Activated CD4-positive, alpha-beta T cell treated with anti-CD3 and anti-CD28 coated beads for 48 hours (primary cell): ENCODE results near the gene PCSK2.
A peak's percentile ranks its signal among the peaks of the same experiment; 100 is the strongest.

ENCODE experiments used
- DNase-seq: peaks from one replicate; pipeline ENCODE4 v3.0.0-alpha.2; 2020

Gene PCSK2

GRCh38 chr20:17510548-17510947 is 283.7 kb downstream of the PCSK2 start:
- no peak for DNase-seq

DNA sequence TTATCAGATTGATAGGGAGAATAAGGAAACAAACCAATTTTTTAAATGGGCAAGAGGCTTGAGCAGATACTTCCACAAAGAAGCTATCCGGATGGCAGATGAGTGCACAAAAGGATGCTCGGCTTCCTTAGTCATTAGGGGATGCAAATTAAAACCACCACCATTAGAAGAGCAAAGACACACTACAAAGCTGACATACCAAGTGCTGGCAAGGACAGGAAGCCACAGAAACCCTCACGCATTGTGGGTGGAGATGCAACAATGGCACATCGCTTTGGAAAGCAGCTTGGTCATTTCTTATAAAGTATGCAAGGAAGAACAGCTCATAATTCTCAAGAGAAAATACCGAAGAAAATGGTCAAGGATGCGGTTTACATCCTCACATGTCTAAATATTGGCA is 284.6 kb downstream of the PCSK2 start:
- DNase-seq, result no peak

- no peak for DNase-seq
These were observed 287.1 kb downstream of the PCSK2 start for GRCh38 chr20:17513939-17514338.

DNA sequence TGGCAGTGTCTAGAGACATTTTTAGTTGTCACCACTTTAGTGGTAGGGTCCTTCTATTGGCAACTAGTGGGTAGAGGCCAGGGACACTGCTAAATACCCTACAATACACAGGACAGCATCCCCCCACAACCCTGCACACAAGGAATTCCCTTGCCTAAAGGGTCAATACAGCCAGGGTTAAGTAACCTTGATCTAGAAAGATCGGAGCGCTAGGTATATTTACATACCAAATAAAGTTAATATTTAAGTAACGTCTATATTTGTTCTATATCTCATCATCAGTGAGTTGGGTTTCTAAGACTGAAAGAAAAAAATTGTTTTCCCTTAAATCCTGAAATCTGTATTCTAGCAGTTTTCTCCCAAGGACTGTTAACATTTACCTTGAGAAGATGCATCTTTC is 288.2 kb downstream of the PCSK2 start:
- DNase-seq, result no peak

GRCh38 chr20:17518339-17519052 is 291.7 kb downstream of the PCSK2 start:
- DNase-seq, result no peak

GRCh38 chr20:17519606-17520285 is 292.9 kb downstream of the PCSK2 start:
- DNase-seq, result no peak

DNA sequence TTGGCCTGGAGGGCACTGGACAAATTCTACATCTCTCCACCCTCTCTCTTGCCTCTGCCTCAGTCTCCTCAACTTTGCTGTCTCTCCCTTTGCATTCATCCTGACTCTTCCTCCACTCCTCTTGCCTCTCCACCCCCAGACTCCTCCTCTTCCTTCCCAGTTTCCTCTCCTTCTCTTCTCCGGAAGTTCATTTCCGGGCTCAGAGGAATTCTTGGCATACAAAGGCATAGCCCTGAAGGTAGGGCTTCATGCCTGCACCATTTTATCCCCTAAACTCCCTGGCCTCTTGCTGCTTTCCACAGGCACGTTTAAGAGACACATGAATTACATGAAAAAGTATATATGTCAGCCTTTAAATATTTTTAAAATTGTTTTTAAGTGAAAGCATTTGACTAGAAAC is 293.7 kb downstream of the PCSK2 start:
- no peak for DNase-seq

DNA sequence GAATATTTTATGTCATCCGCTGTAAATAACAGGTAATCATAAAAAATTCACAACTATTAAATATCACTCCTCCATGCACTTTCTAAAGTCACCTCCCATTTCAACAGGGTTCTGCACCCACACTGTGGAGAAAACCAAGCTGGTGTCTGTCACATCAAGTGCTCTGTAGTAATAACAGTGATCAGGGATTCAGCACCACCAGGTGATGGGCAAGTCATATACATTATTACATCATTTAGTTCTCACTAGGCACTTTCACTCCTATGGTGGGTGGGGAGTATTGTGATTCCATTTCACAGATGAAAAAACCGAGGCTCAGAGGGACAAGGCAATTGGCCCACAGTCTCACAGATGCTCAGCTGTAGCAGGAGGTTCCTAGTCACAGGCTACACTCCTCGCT is 295.7 kb downstream of the PCSK2 start:
- DNase-seq, result no peak

- DNase-seq, result no peak
These were observed 296.5 kb downstream of the PCSK2 start for GRCh38 chr20:17523326-17523725.

DNA sequence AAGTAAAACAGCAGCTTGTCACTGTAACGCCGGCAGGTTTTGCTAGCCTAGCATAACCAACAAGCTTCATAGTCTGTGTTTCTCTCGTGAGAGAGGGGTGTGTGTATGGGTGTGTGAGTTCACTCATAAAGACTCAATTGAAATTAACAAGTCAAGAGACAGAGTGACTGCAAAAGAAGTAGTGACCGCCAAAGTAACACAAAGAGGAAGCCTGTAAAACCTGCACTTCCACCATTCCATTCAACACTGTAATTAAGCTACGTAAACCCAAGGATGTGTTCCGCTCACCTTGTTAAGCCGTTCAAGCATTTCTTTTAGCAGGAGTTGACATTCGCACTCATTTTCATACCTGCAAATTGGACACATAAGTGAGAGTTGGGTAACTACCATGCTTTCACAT is 297.7 kb downstream of the PCSK2 start:
- no peak for DNase-seq

DNA sequence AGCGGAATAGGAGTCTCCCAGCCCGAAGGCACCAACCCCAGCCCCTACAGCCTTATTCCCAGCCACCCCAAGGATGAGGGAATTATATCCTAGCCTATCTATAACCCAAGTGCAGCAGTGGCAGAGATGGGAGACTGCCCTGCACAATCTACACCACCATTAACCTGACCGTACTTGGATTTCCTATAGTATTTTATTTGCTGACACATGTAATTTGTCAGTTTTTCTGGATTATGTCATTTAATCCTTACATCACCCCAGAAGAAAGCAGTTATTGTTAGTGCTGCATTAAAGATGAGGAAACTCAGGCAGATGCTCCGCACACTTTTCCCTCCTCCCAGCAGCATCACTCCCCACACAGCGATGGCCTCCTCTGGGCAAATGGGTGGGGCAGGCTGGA is 298.3 kb downstream of the PCSK2 start:
- no peak for DNase-seq

DNA sequence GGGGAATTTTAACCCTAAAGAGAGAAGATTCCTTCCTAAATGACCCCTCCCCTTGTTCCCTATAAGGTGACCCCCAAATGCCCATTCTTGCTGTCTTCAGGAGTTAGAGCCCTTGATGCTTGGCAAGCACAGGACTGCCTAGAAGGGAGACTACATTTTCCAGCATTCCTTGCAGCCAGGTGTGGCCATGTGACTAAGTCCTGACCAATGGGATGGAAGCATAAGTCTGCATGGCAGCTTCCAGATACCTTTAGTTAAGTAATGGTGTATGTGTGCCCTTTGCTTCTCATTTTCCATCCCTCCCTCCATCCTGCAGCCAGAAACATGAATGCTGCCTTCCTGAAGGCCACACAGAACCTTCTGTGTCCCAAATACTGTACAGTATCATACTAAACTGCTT is 298.8 kb downstream of the PCSK2 start:
- peak; percentile 32 for DNase-seq

DNA sequence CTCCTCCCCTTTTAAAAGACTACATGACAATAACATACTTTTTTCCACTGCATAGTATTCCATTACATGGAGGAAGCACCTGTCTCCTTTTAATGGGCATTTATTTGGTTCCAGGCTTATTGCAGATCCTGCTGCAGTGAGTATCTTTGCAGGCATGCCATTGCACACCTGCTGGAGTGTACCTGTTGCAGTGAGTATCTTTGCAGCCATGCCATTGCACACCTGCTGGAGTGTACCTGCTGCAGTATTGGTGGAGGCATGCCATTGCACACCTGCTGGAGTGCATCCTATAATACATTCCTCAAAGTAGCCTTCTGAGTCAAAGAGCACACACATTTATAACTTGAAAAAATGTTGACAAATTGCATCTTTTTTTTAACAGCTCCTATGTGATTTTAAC is 302.7 kb downstream of the PCSK2 start:
- DNase-seq, result no peak

DNA sequence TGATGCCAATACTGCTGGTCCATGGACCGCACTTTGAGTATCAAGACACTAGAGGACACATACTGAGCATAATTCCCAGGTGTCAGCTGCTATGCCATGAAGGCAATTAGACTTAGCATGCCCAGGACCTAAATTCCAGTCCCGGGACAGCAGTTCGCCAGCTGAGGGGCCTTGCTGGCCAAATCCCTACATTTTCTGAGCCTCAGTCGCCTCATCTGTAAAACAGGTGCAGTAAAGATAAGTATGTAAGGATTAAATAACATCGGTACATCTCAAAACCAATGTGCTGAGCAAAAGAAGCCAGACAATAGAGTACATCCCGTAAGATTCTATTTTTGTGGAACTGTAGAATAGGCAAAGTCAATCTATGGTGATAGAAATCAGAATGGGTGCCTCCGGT is 303.3 kb downstream of the PCSK2 start:
- no peak for DNase-seq

DNA sequence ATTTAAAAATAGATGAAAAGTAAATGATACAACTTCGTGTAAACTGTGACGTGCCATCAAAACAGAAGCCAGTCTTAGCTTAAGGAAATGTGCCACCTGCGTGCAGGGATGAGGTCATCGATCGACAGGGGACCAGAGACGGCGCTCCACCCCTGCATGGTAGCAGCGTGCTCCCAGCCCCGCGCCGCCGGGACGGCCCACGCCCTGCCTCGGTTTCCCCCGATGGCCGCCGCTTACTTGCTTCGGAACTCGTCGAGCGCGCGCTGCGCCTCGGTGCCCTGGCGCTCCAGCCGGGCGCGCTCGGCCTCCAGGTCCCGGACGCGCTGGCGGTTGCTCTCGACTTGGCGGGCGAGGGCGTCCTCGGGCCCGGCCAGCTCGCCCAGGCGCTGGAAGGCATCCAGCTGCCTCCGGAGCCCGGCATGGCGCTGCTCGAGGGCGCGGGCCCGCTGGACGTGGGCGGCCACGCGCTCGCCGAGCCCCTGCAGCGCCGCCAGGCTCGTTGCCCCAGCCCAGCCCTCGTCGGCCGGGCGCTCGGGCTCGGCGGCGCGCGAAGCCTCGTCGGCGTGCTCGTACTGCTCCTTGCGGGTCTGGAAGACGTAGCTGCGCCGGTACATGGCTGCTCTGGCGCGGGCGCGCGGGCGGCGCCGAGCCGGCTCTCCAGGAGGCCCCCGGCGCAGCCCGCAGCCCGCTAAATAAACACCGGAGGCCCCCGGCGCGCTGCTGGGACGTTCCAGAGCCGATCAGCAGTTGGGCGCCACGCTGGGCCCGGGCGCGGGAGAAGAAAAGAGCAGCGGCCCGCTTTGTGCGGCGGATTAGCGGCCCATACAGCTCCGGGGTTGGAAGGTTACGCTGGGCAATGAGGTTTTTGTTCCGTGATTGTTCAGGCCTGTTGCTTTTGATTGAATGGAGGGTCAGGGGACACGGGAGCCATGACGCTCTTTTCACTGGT is 304.1 kb downstream of the PCSK2 start, which contains the start of gene BFSP1:
BFSP1 (minus strand) TSS at position 664 of the 949 bp plus-strand sequence; CDS start at position 614, 50 bp downstream.
- peak; percentile 64 for DNase-seq

GRCh38 chr20:17531665-17532025 is 304.8 kb downstream of the PCSK2 start:
- no peak for DNase-seq

DNA sequence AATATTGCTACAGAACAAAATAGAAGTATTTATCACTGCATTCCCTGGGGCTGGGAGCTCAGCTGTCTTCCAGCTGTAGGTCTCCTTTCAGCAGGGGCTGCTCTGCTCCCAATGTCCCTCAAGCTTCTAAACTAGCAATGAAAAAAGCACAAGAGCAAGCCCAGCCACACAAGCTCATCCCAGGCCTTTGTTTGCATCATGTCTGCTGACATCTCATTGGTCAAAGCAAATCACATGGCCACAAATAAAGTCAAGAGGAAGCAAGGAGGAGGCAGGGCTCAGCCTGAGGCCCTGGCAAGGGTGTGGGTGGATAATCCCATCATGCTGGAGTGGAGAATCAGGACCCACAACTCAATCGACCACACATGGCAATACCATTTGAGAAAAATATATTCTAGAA is 306.6 kb downstream of the PCSK2 start:
- DNase-seq, result peak; percentile 9

DNA sequence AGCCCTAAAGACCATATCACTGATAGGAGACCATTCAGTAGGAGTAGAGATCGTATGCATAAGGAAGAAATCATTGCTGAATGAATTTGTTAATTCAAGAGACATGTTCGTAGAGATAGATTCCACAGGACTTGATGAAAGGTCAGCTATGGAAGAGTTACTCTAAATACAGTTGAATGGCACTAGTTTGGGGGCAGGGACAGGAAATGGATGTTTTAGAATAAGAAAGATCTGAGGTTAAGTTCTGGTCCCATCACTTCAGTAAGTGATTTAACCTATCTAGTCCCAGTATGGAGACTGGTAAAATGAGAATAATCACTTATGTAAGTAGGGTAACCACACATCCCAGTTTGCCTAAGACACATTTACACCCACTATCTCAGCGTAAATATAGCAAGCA is 307.2 kb downstream of the PCSK2 start:
- no peak for DNase-seq
